K562 (cell line): ENCODE results near the gene NEK2. TPM values are rescaled to one million over a fixed set of nuclear protein-coding genes. Genes with fewer than 3 reads are reported as not detected.

ENCODE experiments used
- BACH1 ChIP-seq: fragments of 200-800 bp; sonication (Bioruptor generic); IDR thresholded peaks from 2 replicates; pipeline ENCODE4 v1.6.1; 2016; ENCODE audit warnings: missing genetic modification characterization, missing compliant biosample characterization
- CREBBP ChIP-seq: IDR thresholded peaks from one replicate; pipeline ENCODE4 v1.6.1; 2012; ENCODE audit warnings: low read depth, mild to moderate bottlenecking, control low read depth, inconsistent platforms, low read length
- CUX1 ChIP-seq: fragments of 200-800 bp; sonication (Bioruptor generic); IDR thresholded peaks from 2 replicates; pipeline ENCODE4 v1.6.1; 2016; ENCODE audit warnings: missing genetic modification characterization, missing compliant biosample characterization
- EP300 ChIP-seq: IDR thresholded peaks from 2 replicates; pipeline ENCODE4 v1.6.1; 2012; ENCODE audit warnings: low read length, improper control_type of control experiment
- GATAD2A ChIP-seq: fragments of 450-650 bp; IDR thresholded peaks from 2 replicates; pipeline ENCODE4 v1.6.1; 2017
- HNRNPK ChIP-seq: fragments of 200-400 bp; formaldehyde crosslinking; IDR thresholded peaks from one replicate; pipeline ENCODE4 v1.6.1; 2018; ENCODE audit warnings: mild to moderate bottlenecking, low read depth, low read length; ENCODE audit not compliant: poor library complexity, severe bottlenecking
- LEF1 ChIP-seq: fragments of 450-650 bp; IDR thresholded peaks from 2 replicates; pipeline ENCODE4 v1.6.1; 2016; ENCODE audit warnings: mild to moderate bottlenecking
- MEF2A ChIP-seq: IDR thresholded peaks from 2 replicates; pipeline ENCODE4 v1.6.1; 2011; ENCODE audit warnings: low read depth, mild to moderate bottlenecking, low read length, moderate library complexity; ENCODE audit not compliant: control insufficient read depth
- NR3C1 ChIP-seq: sonication (generic); formaldehyde crosslinking; IDR thresholded peaks from 2 replicates; pipeline ENCODE4 v1.8.1; 2022; ENCODE audit warnings: missing genetic modification reagents
- PTBP1 ChIP-seq: fragments of 200-400 bp; formaldehyde crosslinking; IDR thresholded peaks from 2 replicates; pipeline ENCODE4 v1.6.1; 2017; ENCODE audit warnings: low read depth, low read length
- ZBED1 ChIP-seq: IDR thresholded peaks from 2 replicates; pipeline ENCODE4 v1.6.1; 2014
- ZFP30 ChIP-seq: fragments of 250-450 bp; sonication (Bioruptor Pico); IDR thresholded peaks from 2 replicates; pipeline ENCODE4 v1.8.0; 2022; ENCODE audit warnings: moderate library complexity, mild to moderate bottlenecking, inconsistent platforms, borderline replicate concordance
- ZNF124 ChIP-seq: sonication (generic); formaldehyde crosslinking; IDR thresholded peaks from 2 replicates; pipeline ENCODE4 v1.8.1; 2022; ENCODE audit warnings: missing genetic modification reagents
- ZNF232 ChIP-seq: sonication (generic); formaldehyde crosslinking; IDR thresholded peaks from 2 replicates; pipeline ENCODE4 v1.8.0; 2022; ENCODE audit warnings: mild to moderate bottlenecking, missing genetic modification reagents
- ZNF24 ChIP-seq: fragments of 450-650 bp; IDR thresholded peaks from 2 replicates; pipeline ENCODE4 v1.6.1; 2016
- ZNF354B ChIP-seq: fragments of 250-450 bp; sonication (Bioruptor Pico); IDR thresholded peaks from 2 replicates; pipeline ENCODE4 v1.4.0; 2020
- ZNF511 ChIP-seq: sonication (generic); formaldehyde crosslinking; IDR thresholded peaks from 2 replicates; pipeline ENCODE4 v1.8.0; 2022; ENCODE audit warnings: mild to moderate bottlenecking, missing genetic modification reagents
- ZNF699 ChIP-seq: fragments of 250-450 bp; sonication (Bioruptor Pico); IDR thresholded peaks from 2 replicates; pipeline ENCODE4 v1.8.0; 2021; ENCODE audit warnings: mild to moderate bottlenecking, moderate library complexity; ENCODE audit not compliant: insufficient replicate concordance
- polyA plus RNA-seq, 8 experiments: library from polyadenylated mRNA; depleted of rRNA in 4 of 8; stranded (reverse) in 5 of 8; unstranded in 3 of 8; fragments of >200 nt; fragmentation: Nextera tagmentation in 2 of 8; fragmentation: Illumina TruSeq in 1 of 8; extraction: Ambion mirVana in 2 of 8; extraction: Trizol in 1 of 8; gene quantifications; 2 replicates each; pipeline versions ENCODE4 v1.2.1 to v1.2.3, GENCODE V29; 2011 to 2014; ENCODE audit warnings: inconsistent platforms in 1 of 8, missing spikeins in 1 of 8
- total RNA-seq, 7 experiments: library from RNA; depleted of rRNA in 6 of 7; stranded (reverse); fragments of >200 nt in 6 of 7; fragmentation: Illumina TruSeq in 2 of 7; extraction: Trizol in 2 of 7; gene quantifications; 2 replicates each; pipeline versions ENCODE4 v1.2.1 to v1.2.3, GENCODE V29; 2011 to 2021; ENCODE audit warnings: low replicate concordance in 1 of 7
- TF ChIP-seq, protein P1 (sequence below): fragments of 450-650 bp; IDR thresholded peaks from 2 replicates; pipeline ENCODE4 v1.6.1; 2016
- TF ChIP-seq, protein P2 (sequence below): fragments of 250-450 bp; sonication (Bioruptor Pico); IDR thresholded peaks from 2 replicates; pipeline ENCODE4 v1.4.0; 2020; ENCODE audit warnings: borderline replicate concordance

NEK2 gene
- total and polyA plus RNA-seq, 9 of the 15 experiments (the other 6 are each of a cell fraction or from before 2014, with no cell fraction given), result 30.0 to 74.7 (median 66.4) TPM

- peak; percentile 86 for TF ChIP-seq CUX1 (CRISPR knock-in tag)
- no peak for TF ChIP-seq CREBBP
- peak; percentile 40; the same call in 1 of the 2 replicates for TF ChIP-seq ZNF511
- no peak; the same call in 1 of the 2 replicates for TF ChIP-seq BACH1 (tag)
- TF ChIP-seq LEF1, result peak; percentile 90
- peak; percentile 96 for TF ChIP-seq GATAD2A
- no peak for TF ChIP-seq ZNF354B (CRISPR knock-in tag)
- TF ChIP-seq, protein P1, sequence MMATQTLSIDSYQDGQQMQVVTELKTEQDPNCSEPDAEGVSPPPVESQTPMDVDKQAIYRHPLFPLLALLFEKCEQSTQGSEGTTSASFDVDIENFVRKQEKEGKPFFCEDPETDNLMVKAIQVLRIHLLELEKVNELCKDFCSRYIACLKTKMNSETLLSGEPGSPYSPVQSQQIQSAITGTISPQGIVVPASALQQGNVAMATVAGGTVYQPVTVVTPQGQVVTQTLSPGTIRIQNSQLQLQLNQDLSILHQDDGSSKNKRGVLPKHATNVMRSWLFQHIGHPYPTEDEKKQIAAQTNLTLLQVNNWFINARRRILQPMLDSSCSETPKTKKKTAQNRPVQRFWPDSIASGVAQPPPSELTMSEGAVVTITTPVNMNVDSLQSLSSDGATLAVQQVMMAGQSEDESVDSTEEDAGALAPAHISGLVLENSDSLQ, result peak; percentile 85
- TF ChIP-seq ZFP30 (CRISPR knock-in tag), result no peak
- TF ChIP-seq HNRNPK, result no peak
- TF ChIP-seq, protein P2, sequence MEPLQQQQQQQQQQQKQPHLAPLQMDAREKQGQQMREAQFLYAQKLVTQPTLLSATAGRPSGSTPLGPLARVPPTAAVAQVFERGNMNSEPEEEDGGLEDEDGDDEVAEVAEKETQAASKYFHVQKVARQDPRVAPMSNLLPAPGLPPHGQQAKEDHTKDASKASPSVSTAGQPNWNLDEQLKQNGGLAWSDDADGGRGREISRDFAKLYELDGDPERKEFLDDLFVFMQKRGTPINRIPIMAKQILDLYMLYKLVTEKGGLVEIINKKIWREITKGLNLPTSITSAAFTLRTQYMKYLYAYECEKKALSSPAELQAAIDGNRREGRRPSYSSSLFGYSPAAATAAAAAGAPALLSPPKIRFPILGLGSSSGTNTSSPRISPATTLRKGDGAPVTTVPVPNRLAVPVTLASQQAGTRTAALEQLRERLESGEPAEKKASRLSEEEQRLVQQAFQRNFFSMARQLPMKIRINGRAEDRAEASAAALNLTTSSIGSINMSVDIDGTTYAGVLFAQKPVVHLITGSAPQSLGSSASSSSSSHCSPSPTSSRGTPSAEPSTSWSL, result no peak
- no peak for TF ChIP-seq NR3C1 (CRISPR knock-in tag)
- 0 out of 2 replicates have a peak, but pooled peaks have one; percentile 59 for TF ChIP-seq PTBP1
- peak; percentile 91 for TF ChIP-seq EP300
- 0 out of 2 replicates have a peak, but pooled peaks have one; percentile 61 for TF ChIP-seq MEF2A
- peak; percentile 67; the same call in 1 of the 2 replicates for TF ChIP-seq ZBED1
- TF ChIP-seq ZNF124 (CRISPR knock-in tag), result no peak
- no peak for TF ChIP-seq ZNF232 (CRISPR knock-in tag)
- TF ChIP-seq ZNF699, result no peak
- TF ChIP-seq ZNF24, result peak; percentile 75
These were observed 45.0 kb downstream of the NEK2 start (continued) for GRCh38 chr1:211630236-211631081.
